ENCODE results near the gene ZNF554. TPM values are rescaled to one million over a fixed set of nuclear protein-coding genes. Genes with fewer than 3 reads are reported as not detected.
A peak's percentile ranks its signal among the peaks of the same experiment; 100 is the strongest.

The ZNF554 gene
- total RNA-seq, 2 donors from 2014 or later: 4.4 to 8.6 TPM

DNA sequence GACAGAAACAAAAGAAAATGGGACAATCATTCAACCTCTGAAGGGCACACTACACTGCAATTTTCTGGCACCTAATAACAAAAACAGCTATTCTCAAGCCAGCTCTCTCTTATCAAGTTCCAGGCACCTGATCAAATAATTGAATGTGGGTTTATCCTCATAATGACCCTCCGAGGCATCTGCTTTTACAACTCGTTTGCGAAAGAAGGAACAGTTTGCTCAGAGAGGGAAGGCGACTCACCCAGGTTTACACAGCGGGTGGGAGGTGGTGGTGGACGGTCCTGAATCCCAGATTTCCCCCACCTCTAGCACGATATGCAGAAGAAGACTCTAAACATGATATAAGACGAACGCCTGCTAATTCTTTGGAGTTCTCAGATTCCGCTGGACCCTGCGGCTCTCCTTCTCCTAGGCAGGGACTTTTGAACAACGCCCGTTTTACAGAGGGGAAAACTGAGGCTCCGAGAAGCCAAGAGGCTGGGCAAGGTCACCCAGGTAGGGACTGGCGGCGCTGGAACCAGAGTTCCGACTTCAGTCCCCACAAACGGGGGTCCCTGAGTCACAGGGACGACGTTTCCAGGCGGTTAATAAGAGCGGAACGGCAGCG, 37.2 kb upstream of the ZNF554 start:
- H3K27me3 ChIP-seq (replicated peaks; ENCODE audit: insufficient read depth): no peaks in the 10 kb centered on the region
- H3K4me1 ChIP-seq (replicated peaks): peaks cover 5% of the 10 kb centered on the region
- H3K4me3 ChIP-seq: peak overlapping the region; percentile 84 to 97
- WGBS: 2% methylated on average over 24 of the region's 24 CpGs
- intact Hi-C loops (cut with DNase I): loop anchor here (5.0 to 10.0 kb wide), 2 partner anchors 60 to 252 kb away; partner anchors contain the start of gene ZNF555
- no peak for DNase-seq (ENCODE audit: low spot score)
- no peaks in the 10 kb centered on the region for H3K36me3 ChIP-seq
- no peaks in the 10 kb centered on the region for H3K9me3 ChIP-seq
- TF ChIP-seq CTCF (IDR thresholded peaks at IDR 0.05) (no peak), POLR2AphosphoS5 (IDR thresholded peaks at IDR 0.05) (no peak), POLR2A (IDR thresholded peaks at IDR 0.05) (no peak)
- H3K27ac ChIP-seq: peak overlapping the region; percentile 85 to 87

DNA sequence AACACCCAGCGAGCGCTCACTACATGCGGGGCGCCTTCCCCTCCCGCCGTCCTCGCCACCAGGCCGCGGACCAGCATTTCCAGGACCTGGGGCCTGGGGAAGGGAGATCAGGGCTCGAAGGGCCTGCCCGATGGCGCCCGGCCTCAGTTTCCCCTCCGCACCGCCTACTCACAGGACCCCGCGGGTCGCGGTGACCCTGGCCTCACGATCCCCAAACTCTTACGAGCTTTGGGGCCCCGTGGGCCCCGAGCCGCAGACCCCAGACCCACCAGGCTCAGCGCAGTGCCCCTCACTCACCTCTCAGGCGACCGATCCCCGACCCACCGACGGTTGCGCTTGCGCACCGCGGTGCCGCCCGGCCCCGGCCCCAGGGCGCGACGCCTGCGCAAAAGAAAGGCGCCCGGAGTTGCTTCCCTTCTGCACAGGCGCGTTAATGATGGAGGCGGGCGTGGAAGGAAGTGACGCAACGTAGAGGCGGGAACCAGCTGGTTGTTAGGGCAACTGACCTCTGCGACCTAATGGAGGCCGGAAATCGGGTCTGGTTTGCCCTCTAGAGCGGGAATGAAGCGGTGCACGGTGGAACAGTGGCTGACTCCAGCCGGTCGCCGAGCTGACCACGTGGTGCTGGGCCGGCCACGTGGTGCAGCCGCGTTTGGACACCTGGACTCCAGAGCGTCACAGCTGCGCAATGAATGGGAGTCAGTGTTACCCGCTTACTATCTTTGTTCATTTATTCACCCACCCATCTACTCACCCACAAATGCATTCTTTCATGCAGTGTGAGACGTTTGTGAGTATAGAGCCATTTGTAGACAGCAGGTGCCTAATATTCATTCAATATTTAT, 36.5 kb upstream of the ZNF554 start, which contains the start of gene SGTA:
Gene SGTA (minus strand): TSS at position 338 of the 845 bp plus-strand sequence. CDS start 14,205 bp downstream, outside the sequence.
- DNase-seq (ENCODE audit: low spot score): peak; percentile 96
- Histone ChIP-seq H3K27me3 (replicated peaks; ENCODE audit: insufficient read depth) (no peaks in the 10 kb centered on the region), H3K4me3 (peak within 1 kb of the TSS; percentile 84 to 97), H3K9me3 (no peaks in the 10 kb centered on the region), H3K4me1 (replicated peaks) (peaks cover 5% of the 10 kb centered on the region), H3K36me3 (no peaks in the 10 kb centered on the region), H3K27ac (peak within 1 kb of the TSS; percentile 85 to 87)
- intact Hi-C loops (cut with DNase I): loop anchor here (5.0 to 10.0 kb wide), 2 partner anchors 59 to 252 kb away; partner anchors contain the start of gene ZNF555
- TF ChIP-seq POLR2A (IDR thresholded peaks at IDR 0.05): peak; percentile 79
- TF ChIP-seq CTCF (IDR thresholded peaks at IDR 0.05): peak in 3 of 4 experiments; percentile 21 to 76 (median 67)
- peak; percentile 99 for TF ChIP-seq POLR2AphosphoS5 (IDR thresholded peaks at IDR 0.05)
- under 1% methylated on average over 66 of the region's 68 CpGs for WGBS

DNA sequence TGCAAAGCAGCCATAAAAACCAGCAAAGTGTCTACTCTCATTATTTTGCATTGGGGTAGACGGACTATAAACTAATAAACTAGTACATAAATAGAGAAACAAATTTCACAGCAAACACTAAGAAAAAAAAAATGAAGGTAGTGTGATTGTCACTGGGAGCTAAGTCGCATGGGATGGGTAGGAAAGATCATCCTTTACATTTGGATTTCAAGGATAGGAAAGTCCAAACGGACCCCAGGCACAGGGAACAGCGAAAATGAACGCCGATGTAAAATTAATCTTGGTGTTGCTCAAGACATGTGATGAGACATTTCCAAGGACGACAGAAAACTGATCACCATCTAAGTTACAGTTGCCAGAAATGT, 35.9 kb upstream of the ZNF554 start:
- DNase-seq (ENCODE audit: low spot score): no peak
- Histone ChIP-seq H3K36me3 (no peaks in the 10 kb centered on the region), H3K27ac (peak overlapping the region in 1 of 2 donors; percentile 87), H3K9me3 (no peaks in the 10 kb centered on the region), H3K27me3 (replicated peaks; ENCODE audit: insufficient read depth) (no peaks in the 10 kb centered on the region), H3K4me3 (peak overlapping the region in 1 of 2 donors; percentile 97), H3K4me1 (replicated peaks) (peaks cover 5% of the 10 kb centered on the region)
- intact Hi-C loops (cut with DNase I): loop anchor here (5.0 to 10.0 kb wide), 2 partner anchors 59 to 251 kb away; partner anchors contain the start of gene ZNF555
- 73% methylated on average over 7 of the region's 7 CpGs for WGBS
- TF ChIP-seq POLR2A (IDR thresholded peaks at IDR 0.05): no peak
- no peak for TF ChIP-seq POLR2AphosphoS5 (IDR thresholded peaks at IDR 0.05)
- no peak for TF ChIP-seq CTCF (IDR thresholded peaks at IDR 0.05)

DNA sequence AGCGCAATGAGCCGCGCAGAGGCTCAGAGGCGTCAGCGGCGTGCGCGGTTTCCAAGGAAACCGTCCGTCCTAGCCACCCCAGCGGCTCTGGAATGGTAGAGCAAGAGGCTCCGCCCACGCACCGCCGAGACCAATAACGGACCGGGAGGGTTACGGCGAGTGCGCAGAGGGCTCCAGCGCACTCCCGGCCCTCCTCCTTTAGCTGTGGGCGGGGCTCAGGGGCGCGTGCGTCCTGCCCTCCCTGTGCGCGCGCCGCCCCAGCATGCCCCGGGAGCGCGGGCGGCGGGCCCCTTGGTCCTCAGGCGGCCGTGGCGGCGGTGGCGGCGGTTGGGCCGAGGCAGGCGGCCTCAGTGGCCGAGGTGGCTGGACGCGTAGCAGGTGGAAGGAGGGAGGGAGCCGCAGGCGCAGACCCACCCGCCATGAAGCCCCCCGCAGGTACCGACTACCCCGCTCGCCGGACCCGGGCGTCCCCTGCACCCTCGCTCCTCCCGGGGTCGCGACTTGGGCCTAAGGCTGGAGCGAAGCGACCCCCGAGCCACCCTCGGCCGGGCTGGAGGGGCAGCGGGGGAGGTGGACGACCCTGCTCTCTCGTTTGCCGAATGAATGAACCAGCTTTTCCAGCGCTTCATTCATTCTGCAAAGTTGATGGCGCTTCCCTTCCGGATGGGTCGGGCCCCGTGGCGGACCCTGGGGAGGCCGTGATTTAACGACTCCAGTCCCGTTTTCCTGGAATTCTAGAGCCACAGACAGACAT, 34.2 kb upstream of the ZNF554 start, which contains the start of gene THOP1:
Gene THOP1 (plus strand): TSS at position 260 of the 754 bp plus-strand sequence. CDS start 160 bp downstream, at position 420.
- Histone ChIP-seq H3K4me3 (peak within 1 kb of the TSS; percentile 59 to 84), H3K27me3 (replicated peaks; ENCODE audit: insufficient read depth) (no peaks in the 10 kb centered on the region), H3K4me1 (replicated peaks) (peaks cover 5% of the 10 kb centered on the region), H3K9me3 (no peaks in the 10 kb centered on the region), H3K36me3 (no peaks in the 10 kb centered on the region), H3K27ac (peak within 1 kb of the TSS; percentile 36 to 47)
- peak; percentile 97 for DNase-seq (ENCODE audit: low spot score)
- TF ChIP-seq CTCF (IDR thresholded peaks at IDR 0.05) (peak in 2 of 4 experiments; percentile 12 to 28), POLR2AphosphoS5 (IDR thresholded peaks at IDR 0.05) (peak; percentile 94), POLR2A (IDR thresholded peaks at IDR 0.05) (peak; percentile 55)
- intact Hi-C loops (cut with DNase I): loop anchor here (10.0 kb wide), 1 partner anchor 249 kb away; no protein-coding TSS in a partner anchor
- WGBS: under 1% methylated on average over 62 of the region's 78 CpGs
